Skin of body (tissue), 2 donors: ENCODE data around the gene DNAH9. TPM values are rescaled to one million over a fixed set of nuclear protein-coding genes. Genes with fewer than 3 reads are reported as not detected.
"Not testable (repeated sequence)": the region's sequence is repeated elsewhere in the genome, so short reads cannot be mapped to it uniquely, and the experiment has no call there.

Source experiments
- DNase-seq: peaks from one replicate; lab custom pipeline; 2025; lab: John Stamatoyannopoulos, UW
- total RNA-seq: library from RNA; depleted of rRNA; stranded (reverse); fragments of >200 nt; gene quantifications from one replicate; pipeline ENCODE4 v1.2.3, GENCODE V29; 2014

The DNAH9 gene
- total RNA-seq, 1 donor from 2014 or later: 2.7 TPM

GRCh38 chr17:11899537-11899942 is 301.3 kb downstream of the DNAH9 start:
- DNase-seq: no peak

- peak; percentile 50 for DNase-seq
Measured at GRCh38 chr17:11900041-11900476, 301.8 kb downstream of the DNAH9 start.

DNA sequence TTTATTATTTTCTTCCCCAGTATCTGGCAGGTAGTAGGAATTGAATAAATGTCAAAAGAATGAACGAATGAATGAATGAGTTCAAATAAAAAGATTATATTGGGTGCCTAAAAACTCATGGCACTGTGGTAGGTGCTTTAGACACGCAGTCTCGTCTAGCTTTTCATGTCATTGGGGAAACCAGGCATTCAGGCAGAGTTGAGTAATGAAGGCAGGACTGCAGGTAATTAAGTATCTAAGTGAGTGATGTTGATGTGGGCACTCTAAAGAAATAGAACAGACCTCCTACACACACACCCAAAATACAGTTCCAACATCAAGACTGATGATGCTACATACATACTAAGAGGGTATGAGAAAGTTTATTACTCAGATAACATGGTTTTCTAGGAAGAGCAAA is 302.4 kb downstream of the DNAH9 start:
- DNase-seq: no peak

GRCh38 chr17:11901931-11902330 is 303.7 kb downstream of the DNAH9 start:
- no peak for DNase-seq

DNA sequence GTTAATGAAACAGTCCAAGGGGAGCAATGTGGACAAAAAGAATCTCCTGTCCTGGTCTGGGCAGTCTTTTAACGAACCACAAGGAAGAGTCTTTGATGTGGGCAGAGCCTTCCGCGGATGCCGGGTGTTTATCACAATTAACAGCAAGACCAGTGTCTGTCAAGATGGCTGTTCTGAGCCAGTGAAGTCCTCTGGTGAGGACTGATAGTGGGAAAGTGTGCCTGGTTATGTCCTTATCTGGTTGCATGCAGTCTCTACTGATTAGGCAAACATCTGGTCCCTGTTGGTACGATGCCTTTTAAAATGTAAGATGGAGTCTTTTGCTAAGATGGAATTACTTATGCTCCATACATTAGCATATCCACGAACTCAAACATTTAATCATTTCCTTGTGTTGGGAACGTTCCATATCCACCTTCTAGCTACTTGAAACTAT is 310.5 kb downstream of the DNAH9 start:
- no peak for DNase-seq

GRCh38 chr17:11909348-11909747 is 311.1 kb downstream of the DNAH9 start:
- no peak for DNase-seq

DNA sequence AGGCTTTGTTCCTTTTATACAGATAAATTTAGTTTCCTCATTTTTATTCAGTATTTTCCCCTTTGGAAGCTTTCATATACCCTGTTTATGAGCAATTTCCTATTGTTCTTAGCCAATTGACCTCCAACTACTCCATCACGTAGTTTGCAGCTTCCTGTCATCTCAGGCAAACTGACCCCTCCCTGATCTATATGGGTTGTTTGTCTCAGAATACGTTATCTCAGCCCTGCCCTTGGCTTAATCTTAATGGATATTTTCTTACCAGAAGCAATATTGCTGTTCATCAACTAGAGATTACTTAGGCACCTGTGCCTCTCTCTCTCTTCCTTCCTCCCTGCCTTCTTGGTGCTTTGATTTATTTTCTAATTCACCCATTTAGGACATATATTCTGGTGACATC is 317.8 kb downstream of the DNAH9 start:
- DNase-seq: no peak

DNA sequence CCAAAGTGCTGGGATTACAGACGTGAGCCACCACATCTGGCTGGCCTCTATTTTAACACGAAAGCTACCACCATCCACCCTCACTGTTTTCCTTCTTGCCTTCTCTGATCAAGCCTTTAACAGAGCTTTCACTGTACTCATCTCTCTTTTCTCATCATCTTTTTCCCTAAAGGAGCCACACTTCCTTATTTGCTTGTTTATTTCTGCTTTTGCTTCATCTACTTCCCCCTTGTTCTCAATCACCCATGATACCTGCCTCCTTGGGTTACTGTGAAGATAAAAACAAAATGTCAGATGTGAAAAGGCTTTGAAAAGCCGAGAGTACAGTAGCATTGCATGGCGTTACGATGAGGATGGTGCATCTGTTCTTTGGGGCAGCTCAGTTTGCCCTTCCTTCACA is 319.1 kb downstream of the DNAH9 start:
- DNase-seq: no peak

DNA sequence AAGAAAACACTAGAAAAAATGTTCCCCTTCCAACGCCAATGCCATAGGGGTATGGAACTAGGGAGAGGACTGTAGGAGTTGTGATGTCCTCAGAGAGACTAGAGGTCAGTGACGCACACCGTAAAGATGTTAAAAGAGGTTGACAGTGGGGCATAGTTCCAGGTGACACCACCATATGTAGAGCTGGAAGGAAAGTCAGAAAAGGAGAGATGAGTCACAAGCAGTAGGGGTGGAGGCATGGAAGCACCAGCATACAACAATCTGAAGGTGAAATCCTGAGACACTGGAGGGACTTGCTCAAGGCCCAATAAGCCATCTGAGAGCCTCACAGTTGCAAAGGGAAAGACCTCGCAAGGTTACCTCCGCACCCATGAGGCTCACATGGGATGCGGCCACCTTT is 323.0 kb downstream of the DNAH9 start:
- DNase-seq: no peak

GRCh38 chr17:11922638-11923037 is 324.4 kb downstream of the DNAH9 start:
- no peak for DNase-seq

DNA sequence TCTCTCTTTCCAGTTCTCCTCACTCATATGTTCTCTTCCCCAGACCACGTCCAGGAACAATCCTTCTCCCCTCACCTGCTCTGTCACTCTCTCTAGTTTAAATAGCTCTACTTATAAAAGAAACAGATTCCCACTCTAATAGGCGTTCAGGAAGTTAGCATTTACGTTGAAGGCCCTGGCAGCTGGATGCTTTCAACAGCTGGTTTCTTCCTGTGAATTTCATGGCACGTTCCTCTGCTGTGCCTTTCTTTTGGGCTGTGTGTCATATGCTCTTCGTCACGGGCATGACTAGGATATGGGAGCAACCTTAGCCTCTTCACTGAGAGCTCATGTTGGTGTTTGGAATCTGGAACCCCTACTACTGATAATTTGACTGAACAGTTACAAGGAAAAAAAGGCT is 325.8 kb downstream of the DNAH9 start:
- DNase-seq: no peak

DNA sequence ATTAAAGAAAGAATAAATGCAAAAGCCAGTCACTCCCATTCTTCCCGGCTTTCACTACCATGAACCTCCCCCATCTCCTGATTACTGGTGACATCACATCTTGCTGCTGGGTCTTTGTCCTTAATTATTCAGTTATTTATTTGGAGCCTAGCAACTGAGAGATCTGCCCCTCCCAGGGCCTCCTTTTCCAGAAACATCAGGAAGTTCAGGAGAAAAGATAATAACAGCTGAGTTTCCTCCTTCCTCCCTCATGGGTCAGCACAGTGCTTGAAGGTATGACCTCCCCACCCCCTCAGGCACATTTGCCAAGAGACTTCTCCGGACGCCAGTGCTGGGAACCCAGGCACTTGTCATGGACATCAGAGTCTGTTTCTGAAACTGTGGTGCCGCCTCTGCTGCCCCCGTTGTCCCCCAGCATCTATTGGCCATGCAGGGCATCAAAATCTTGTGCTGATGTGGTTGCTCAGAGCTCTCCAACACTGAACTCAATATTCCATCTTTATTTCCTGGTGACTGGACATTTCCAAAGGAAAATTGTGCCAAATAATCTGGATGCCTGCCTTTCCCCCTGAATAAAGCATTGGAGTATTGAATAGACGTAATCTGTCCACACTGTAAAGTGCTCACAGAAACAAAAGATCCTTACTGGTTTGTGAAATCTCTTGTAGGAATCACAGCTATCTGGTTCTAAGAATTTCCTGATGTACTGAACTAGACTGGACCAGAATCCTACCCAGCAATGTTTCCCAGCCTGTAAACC is 327.2 kb downstream of the DNAH9 start:
- DNase-seq: no peak

DNA sequence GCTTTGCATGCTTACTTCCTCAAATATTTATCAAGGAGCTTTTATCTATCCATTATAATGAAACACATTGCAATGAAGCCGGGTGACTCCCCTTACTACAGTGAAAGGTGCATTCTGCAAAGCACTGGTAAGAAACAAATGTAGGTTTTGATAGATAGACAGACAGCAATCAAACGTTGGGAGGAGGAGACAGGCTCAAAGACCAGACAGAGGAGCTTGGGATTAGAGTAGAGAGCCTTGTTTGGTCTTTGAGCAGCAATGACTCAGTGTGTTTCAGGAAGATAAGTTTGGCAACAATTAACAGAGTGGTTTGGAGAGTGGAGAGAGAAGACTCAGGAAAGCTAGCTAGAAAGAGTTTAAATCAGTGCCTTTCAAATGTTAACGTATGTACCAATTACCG is 330.2 kb downstream of the DNAH9 start:
- DNase-seq: no peak

DNA sequence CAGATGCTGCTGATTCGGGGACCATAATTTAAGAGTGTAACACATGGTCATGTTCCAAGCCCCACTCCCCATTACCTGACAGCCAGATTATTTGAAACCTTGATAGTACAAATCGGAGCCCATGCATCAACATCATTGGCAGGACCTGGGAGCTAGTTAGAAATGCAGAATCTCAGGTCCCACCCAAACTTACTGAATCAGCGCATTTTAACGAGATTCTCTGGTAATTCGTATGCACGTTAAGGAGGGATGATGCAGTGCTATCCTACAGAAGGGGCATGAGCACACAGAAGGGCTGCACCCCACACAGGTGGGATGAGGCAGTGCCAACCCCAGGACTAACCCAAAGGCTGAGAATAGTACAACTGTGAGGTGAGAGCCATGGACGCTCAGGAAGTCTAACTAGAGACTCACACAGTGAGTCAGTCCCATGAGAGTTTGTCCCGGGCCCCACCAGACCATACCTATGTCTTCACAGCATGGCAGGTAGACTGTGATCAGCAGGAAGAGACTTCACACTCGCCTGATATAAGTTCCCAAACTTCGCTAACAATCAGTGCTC is 334.1 kb downstream of the DNAH9 start:
- DNase-seq: no peak

GRCh38 chr17:11935734-11936406 is 337.6 kb downstream of the DNAH9 start:
- peak; percentile 43 for DNase-seq

DNA sequence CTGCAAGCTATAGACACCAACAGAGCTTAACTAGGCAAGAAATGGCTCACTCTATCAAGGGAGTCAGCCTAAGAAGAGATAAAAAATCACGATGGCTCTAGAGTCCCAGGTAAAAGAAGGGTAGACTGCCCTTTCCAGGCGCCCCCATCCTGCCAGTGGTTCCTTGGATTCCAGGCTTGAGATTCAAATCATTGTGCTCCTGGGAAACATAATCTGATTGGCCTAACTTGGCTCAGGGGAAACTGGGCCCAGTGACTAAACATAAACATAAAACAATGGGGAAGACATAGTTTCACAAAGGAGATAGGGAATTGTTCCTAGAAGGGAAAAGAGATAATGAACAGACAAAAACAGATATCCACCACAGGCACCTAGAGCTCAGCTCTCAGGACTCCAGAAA is 342.6 kb downstream of the DNAH9 start:
- no peak for DNase-seq

DNA sequence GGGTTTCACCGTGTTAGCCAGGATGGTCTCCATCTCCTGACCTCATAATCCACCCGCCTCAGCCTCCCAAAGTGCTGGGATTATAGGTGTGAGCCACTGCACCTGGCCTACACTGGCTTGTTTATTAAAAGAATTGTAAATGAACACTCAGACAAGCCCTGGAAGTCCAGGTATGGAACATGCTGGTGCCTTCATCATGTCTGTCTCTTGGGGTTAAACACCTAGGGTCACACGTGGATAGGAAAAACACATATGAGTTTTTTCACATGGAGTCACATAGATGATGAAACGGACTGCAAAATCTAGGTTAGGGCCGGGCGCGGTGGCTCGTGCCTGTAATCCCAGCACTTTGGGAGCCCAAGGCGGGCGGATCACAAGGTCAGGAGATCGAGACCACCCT is 344.8 kb downstream of the DNAH9 start:
- not testable (repeated sequence) for DNase-seq

GRCh38 chr17:11943759-11944347 is 345.6 kb downstream of the DNAH9 start:
- DNase-seq: no peak

DNA sequence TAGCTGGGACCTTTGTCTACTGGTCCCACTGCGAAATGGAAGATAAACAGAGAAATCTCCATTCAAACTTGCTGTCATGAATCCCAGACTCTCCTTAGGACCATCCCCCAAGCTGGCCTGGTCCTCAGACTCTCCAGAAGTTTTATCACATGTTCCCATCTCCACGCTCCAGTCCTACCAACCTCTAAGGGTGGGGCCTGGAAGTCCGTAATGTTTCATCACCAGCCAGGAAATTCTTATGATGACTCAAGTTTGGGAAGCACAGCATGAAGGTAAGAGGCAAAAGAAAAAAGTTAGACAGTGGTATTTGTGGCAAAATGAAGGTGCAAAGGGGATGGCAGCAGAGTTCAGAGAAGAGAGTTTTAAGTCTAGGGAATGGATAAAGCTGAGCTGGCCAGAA is 346.3 kb downstream of the DNAH9 start:
- DNase-seq: no peak

DNA sequence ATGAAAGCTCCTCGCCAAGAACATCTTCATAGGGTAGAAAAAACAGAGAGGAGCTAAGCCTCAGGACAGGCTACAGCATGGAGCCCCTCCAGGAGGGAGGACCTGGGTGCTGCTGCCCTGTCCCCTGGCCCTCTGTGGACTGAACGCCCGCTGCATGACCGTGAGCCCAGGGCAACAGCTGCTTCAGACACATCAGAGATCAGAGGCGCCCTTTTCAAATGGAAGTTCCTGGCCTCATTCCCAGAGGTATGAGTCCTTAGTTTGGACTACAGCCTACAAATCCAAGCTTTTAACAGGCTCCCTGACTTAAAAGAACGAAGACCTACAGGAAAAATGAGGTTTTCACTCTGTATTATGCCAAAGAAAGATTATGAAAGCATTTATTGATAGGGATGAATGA is 350.5 kb downstream of the DNAH9 start:
- DNase-seq: no peak

DNA sequence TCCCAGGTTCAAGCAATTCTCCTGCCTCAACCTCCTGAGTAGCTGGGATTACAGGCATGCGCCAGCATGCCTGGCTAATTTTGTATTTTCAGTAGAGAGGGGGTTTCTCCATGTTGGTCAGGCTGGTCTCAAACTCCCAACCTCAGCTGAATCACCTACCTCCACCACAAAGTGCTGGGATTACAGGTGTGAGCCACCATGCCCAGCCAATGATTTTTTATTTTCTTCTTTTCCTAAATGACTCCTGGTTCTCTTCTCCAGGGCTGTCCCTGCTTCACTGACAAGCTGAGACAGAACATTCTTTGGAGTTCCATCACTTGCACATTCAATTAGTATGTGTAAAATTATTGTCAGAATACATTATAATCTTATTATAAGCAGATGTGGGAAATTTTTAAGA is 351.3 kb downstream of the DNAH9 start:
- DNase-seq: not testable (repeated sequence)

DNA sequence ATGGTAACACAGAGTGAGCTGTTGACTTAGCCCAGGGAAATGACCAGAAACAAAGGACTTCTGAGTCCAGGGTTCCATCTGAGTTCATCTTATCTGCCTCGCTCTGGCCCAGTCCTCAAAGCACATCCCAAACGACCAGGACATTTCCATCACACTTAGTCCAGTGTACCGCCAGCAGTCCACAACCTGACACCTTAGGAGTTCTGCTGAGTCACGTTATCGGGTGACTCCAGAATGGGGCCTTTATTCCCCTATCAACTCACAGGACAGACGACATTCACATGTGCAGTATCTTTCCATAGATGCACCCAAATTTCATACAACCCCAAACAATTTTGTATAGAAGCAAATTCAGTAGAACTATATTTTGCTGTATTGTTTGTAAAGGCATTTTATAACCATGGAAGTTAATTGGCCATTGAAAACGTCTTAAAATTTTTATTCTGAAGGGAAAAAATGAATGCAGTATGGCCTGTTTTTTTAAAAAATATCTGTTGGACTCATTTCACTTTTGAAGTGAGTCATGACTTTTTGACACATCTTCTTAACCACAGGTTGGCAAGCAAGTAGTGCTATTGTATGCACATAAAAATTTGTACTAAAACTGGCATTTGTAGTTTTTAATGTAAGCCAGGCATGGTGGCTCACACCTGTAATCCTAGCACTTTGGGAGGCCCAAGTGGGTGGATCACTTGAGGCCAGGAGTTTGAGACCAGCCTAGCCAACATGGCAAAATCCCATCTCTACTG is 352.7 kb downstream of the DNAH9 start:
- DNase-seq: no peak
